Spleen (tissue), 11 donors: ENCODE measurements around the gene TGM4. TPM values are rescaled to one million over a fixed set of nuclear protein-coding genes. Genes with fewer than 3 reads are reported as not detected.

ENCODE experiments used
- DNase-seq: peaks from one replicate; pipeline ENCODE4 v3.0.0-alpha.2; 2020
- H3K27ac ChIP-seq, 8 donors: fragments of 200-600 bp; sonication (generic) in 7 of 8; 1 replicate in 4 of 8; 2 replicates in 4 of 8; pipeline versions ENCODE4 v1.5.0 to v1.8.0; 2016 to 2021; ENCODE audit warnings: inconsistent platforms in 4 of 8, mild to moderate bottlenecking in 4 of 8, moderate library complexity in 1 of 8
- H3K27me3 ChIP-seq, 7 donors: fragments of 200-600 bp; sonication (generic) in 6 of 7; replicated peaks in 1 of 7; 1 replicate in 4 of 7; 2 replicates in 3 of 7; pipeline versions ENCODE4 v1.5.0 to v1.8.0; 2016 to 2021; ENCODE audit warnings: inconsistent platforms in 3 of 7, mild to moderate bottlenecking in 1 of 7
- H3K36me3 ChIP-seq, 6 donors: fragments of 200-600 bp; sonication (generic) in 5 of 6; 1 replicate in 4 of 6; 2 replicates in 2 of 6; pipeline versions ENCODE4 v1.5.0 to v1.8.0; 2016 to 2021; ENCODE audit warnings: inconsistent platforms in 2 of 6
- H3K4me1 ChIP-seq, 6 donors: fragments of 200-600 bp; sonication (generic) in 5 of 6; 1 replicate in 3 of 6; 2 replicates in 3 of 6; pipeline versions ENCODE4 v1.5.0 to v1.8.0; 2016 to 2021; ENCODE audit warnings: inconsistent platforms in 3 of 6
- H3K4me3 ChIP-seq, 8 donors: fragments of 200-600 bp; sonication (generic) in 7 of 8; 1 replicate in 4 of 8; 2 replicates in 4 of 8; pipeline versions ENCODE4 v1.5.0 to v1.8.0; 2016 to 2021; ENCODE audit warnings: inconsistent platforms in 4 of 8, mild to moderate bottlenecking in 4 of 8, moderate library complexity in 2 of 8
- H3K9me3 ChIP-seq, 8 donors: fragments of 200-600 bp; sonication (generic) in 7 of 8; 1 replicate in 4 of 8; 2 replicates in 4 of 8; pipeline versions ENCODE4 v1.5.0 to v1.8.0; 2016 to 2021; ENCODE audit warnings: inconsistent platforms in 4 of 8
- POLR2A ChIP-seq, 3 donors: fragments of 450-650 bp; IDR thresholded peaks; one replicate each; pipeline ENCODE4 v1.5.1; 2017; ENCODE audit warnings: antibody characterized with exemption in 3 of 3, mild to moderate bottlenecking in 1 of 3
- POLR2AphosphoS5 ChIP-seq, 3 donors: sonication (generic); formaldehyde crosslinking; IDR thresholded peaks; one replicate each; pipeline ENCODE4 v1.5.1; 2017; ENCODE audit warnings: antibody characterized with exemption in 3 of 3
- WGBS, 5 donors: extraction: QIAGEN DNeasy Blood & Tissue Kit in 3 of 5; methylation state at CpG; one replicate each; pipeline versions ENCODE4 v1.1.5 to v1.1.7; 2013 to 2018; 5-methylcytosine and 5-hydroxymethylcytosine counted together
- intact Hi-C: fragments of 100-400 bp; cut with DNase I; formaldehyde crosslinking; loops from one replicate; pipeline ENCODE4 v1.15.0; 2023; ENCODE audit warnings: low total_unique reads
- polyA plus RNA-seq, 3 donors: library from polyadenylated mRNA; stranded (reverse); fragments of 200-250 nt; gene quantifications; one replicate each; pipeline ENCODE4 v1.2.1, GENCODE V29; 2013
- total RNA-seq, 7 donors: library from RNA; depleted of rRNA in 3 of 7; stranded (reverse); fragments of >200 nt in 3 of 7; fragmentation: NEBNext Ultra II Directional in 4 of 7; extraction: Animal tissue kit (Norgen Biotek cat#: 25700) in 4 of 7; gene quantifications; one replicate each; pipeline versions ENCODE4 v1.1.0 to v1.2.1, GENCODE V29; 2016 to 2021
- TF ChIP-seq, protein P1 (sequence below), 11 experiments: fragments of 200-600 bp in 7 of 11; fragments of 450-650 bp in 4 of 11; sonication (generic) in 4 of 11; IDR thresholded peaks in 8 of 11; conservative IDR thresholded peaks in 3 of 11; 1 replicate in 7 of 11; 2 replicates in 4 of 11; pipeline versions ENCODE4 v1.4.0 to v1.8.0; 2016 to 2021; ENCODE audit warnings: antibody characterized with exemption in 11 of 11, inconsistent platforms in 4 of 11, mild to moderate bottlenecking in 1 of 11
- donor health status: healthy with polysubstance abuse.
- donor health status: DM: no; HTN: no; CAD: no; lungs with moderate emphysema.
- donor health status: DM: no; HTN: no; CAD: no.
- donor health status: Bipolar disorder and iron deficiency.
- donor health status: healthy.
- donor health status: DM: no; HTN: no; CAD: no.
- donor health status: DM: yes; HTN: yes; CAD: no.

Gene TGM4
- total and polyA plus RNA-seq, 10 donors, result not detected

DNA sequence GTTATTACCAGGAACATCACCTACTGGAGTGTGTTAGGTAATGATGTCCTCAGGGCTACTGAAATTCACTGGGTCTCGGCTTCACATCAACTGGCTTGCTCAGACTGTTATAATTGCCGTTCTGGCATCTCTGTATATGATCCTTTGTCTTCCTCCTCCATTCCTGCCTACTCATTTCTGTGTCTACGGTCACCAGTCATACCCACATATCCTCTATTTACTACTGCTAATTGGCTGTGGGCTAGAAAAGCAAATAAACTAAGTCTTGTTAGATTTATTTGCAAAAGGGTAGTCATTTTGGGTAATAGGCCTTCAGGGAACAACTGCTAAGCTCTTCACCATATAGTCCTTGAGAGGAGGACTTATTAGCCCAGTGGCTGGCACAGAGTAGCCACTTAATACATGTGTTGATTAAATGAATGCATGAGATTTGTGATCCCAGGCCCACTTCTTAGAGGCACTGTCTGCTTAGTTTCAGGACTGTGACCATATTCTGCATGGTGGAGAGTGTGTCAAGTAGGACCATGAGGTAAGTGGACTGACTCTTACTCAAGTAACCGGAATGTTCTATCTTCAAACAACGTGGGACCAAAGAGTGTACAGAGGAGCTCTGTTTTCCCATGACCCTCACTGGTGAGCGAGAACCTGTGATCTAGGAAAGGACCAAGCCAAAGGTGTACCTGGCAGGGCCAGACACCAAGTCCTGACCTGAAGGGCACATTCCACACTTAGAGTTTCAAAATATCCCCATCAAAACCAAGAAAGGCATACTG, 88.4 kb downstream of the TGM4 start:
- DNase-seq, result no peak
- H3K4me1 ChIP-seq, result peaks cover 5 to 85% (median 24%) of the 10 kb centered on the region in 6 donors
- WGBS, 5 donors, result 80 to 91% (median 86%) methylated on average over 6 of the region's 6 CpGs
- no peaks in the 10 kb centered on the region for H3K9me3 ChIP-seq
- H3K36me3 ChIP-seq, result peaks cover 0 to 20% (median 9%) of the 10 kb centered on the region in 6 donors
- H3K27me3 ChIP-seq, result no peaks in the 10 kb centered on the region
- no peak overlapping the region for H3K4me3 ChIP-seq
- no peak overlapping the region for H3K27ac ChIP-seq
- TF ChIP-seq POLR2A (IDR thresholded peaks at IDR 0.05) (no peak), POLR2AphosphoS5 (IDR thresholded peaks at IDR 0.05) (no peak)
- TF ChIP-seq, protein P1, sequence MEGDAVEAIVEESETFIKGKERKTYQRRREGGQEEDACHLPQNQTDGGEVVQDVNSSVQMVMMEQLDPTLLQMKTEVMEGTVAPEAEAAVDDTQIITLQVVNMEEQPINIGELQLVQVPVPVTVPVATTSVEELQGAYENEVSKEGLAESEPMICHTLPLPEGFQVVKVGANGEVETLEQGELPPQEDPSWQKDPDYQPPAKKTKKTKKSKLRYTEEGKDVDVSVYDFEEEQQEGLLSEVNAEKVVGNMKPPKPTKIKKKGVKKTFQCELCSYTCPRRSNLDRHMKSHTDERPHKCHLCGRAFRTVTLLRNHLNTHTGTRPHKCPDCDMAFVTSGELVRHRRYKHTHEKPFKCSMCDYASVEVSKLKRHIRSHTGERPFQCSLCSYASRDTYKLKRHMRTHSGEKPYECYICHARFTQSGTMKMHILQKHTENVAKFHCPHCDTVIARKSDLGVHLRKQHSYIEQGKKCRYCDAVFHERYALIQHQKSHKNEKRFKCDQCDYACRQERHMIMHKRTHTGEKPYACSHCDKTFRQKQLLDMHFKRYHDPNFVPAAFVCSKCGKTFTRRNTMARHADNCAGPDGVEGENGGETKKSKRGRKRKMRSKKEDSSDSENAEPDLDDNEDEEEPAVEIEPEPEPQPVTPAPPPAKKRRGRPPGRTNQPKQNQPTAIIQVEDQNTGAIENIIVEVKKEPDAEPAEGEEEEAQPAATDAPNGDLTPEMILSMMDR (IDR thresholded peaks at IDR 0.05 in 8 of 11, conservative IDR thresholded peaks at IDR 0.05 in 3 of 11), result no peak
- intact Hi-C loops, result no loop called here

- WGBS, 5 donors, result 69 to 86% (median 78%) methylated on average over 4 of the region's 4 CpGs
- no peaks in the 10 kb centered on the region for H3K27me3 ChIP-seq
- no peak for TF ChIP-seq POLR2A (IDR thresholded peaks at IDR 0.05)
- TF ChIP-seq POLR2AphosphoS5 (IDR thresholded peaks at IDR 0.05), result no peak
- TF ChIP-seq, protein P1 (IDR thresholded peaks at IDR 0.05 in 8 of 11, conservative IDR thresholded peaks at IDR 0.05 in 3 of 11), result no peak
- H3K36me3 ChIP-seq, result peaks cover 0 to 11% (median 5%) of the 10 kb centered on the region in 6 donors
- no peak overlapping the region for H3K4me3 ChIP-seq
- peaks cover 5 to 86% (median 33%) of the 10 kb centered on the region in 6 donors for H3K4me1 ChIP-seq
- intact Hi-C loops, result no loop called here
- no peak for DNase-seq
- H3K27ac ChIP-seq, result no peak overlapping the region
- no peaks in the 10 kb centered on the region for H3K9me3 ChIP-seq
These were observed 89.3 kb downstream of the TGM4 start for GRCh38 chr3:44963571-44964325.

Other genes starting within 250 kb of the TGM4 start
- 10 to 100 TPM; 13.1 to 21.0 (median 17.4) TPM for gene ZNF197, start 249.6 kb upstream of the TGM4 start, total RNA-seq
- gene ZNF197, start 249.6 kb upstream of the TGM4 start, polyA plus RNA-seq, result 1 to 10 TPM; 4.9 to 6.7 (median 6.1) TPM
- 10 to 100 TPM in 6 of 7 donors, 1 to 10 TPM in 1; 9.8 to 19.3 (median 14.2) TPM for gene ZNF35, start 225.9 kb upstream of the TGM4 start, total RNA-seq
- gene ZNF35, start 225.9 kb upstream of the TGM4 start, polyA plus RNA-seq, result 1 to 10 TPM; 2.5 to 4.3 (median 3.5) TPM
- 1 to 10 TPM; 3.2 to 5.9 (median 4.9) TPM for gene ZNF502, start 161.9 kb upstream of the TGM4 start, total RNA-seq
- gene ZNF502, start 161.9 kb upstream of the TGM4 start, polyA plus RNA-seq, result 1 to 10 TPM; 2.8 to 3.6 (median 3.6) TPM
- 1 to 10 TPM; 5.0 to 8.5 (median 5.6) TPM for gene ZNF501, start 145.0 kb upstream of the TGM4 start, total RNA-seq
- gene ZNF501, start 145.0 kb upstream of the TGM4 start, polyA plus RNA-seq, result 1 to 10 TPM; 1.5 to 2.0 (median 1.8) TPM
- gene KIAA1143, start 113.0 kb upstream of the TGM4 start, total RNA-seq, result 10 to 100 TPM; 13.5 to 25.6 (median 22.5) TPM
- gene KIAA1143, start 113.0 kb upstream of the TGM4 start, polyA plus RNA-seq, result 10 to 100 TPM in 1 of 3 donors, 1 to 10 TPM in 2; 6.8 to 14.2 (median 8.8) TPM
- gene KIF15, start 112.8 kb upstream of the TGM4 start, total RNA-seq, result 1 to 10 TPM; 1.0 to 5.2 (median 3.2) TPM
- gene KIF15, start 112.8 kb upstream of the TGM4 start, polyA plus RNA-seq, result 1 to 10 TPM in 2 of 3 donors, under 1 TPM in 1; 0.74 to 4.2 (median 1.2) TPM
- gene TMEM42, start 12.7 kb upstream of the TGM4 start, total RNA-seq, result 10 to 100 TPM in 6 of 7 donors, 1 to 10 TPM in 1; 9.5 to 15.8 (median 14.3) TPM
- gene TMEM42, start 12.7 kb upstream of the TGM4 start, polyA plus RNA-seq, result 10 to 100 TPM; 28.8 to 32.4 (median 30.8) TPM
- 10 to 100 TPM; 57.3 to 79.2 (median 70.1) TPM for gene ZDHHC3, start 101.6 kb downstream of the TGM4 start, total RNA-seq
- 10 to 100 TPM; 15.2 to 25.3 (median 17.4) TPM for gene ZDHHC3, start 101.6 kb downstream of the TGM4 start, polyA plus RNA-seq
- 10 to 100 TPM; 28.4 to 42.8 (median 33.6) TPM for gene EXOSC7, start 101.6 kb downstream of the TGM4 start, total RNA-seq
- gene EXOSC7, start 101.6 kb downstream of the TGM4 start, polyA plus RNA-seq, result 10 to 100 TPM; 32.1 to 43.7 (median 43.1) TPM
- 100 to 1,000 TPM; 156 to 409 (median 295) TPM for gene CLEC3B, start 151.7 kb downstream of the TGM4 start, total RNA-seq
- 100 to 1,000 TPM in 1 of 3 donors, 10 to 100 TPM in 2; 68.6 to 225 (median 91.3) TPM for gene CLEC3B, start 151.7 kb downstream of the TGM4 start, polyA plus RNA-seq